IMR-90 (cell line): ENCODE results near the gene GGCT. TPM values are rescaled to one million over a fixed set of nuclear protein-coding genes. Genes with fewer than 3 reads are reported as not detected.

Source experiments
- ATAC-seq: fragments of 200-7000 bp; cut with Tn5 transposase; 2 replicates; pipeline ENCODE4 v1.9.1; 2020; ENCODE audit warnings: low read depth, mild to moderate bottlenecking, moderate library complexity
- BruUV-seq: library from RNA; stranded (reverse); fragments of 400-500 nt; replicated peaks from 2 replicates; lab custom pipeline; 2021; lab: Mats Ljungman, UMichigan
- CTCF ChIA-PET: fragments of 300-600 bp; formaldehyde crosslinking; extraction: SDS; loops from one replicate; lab custom pipeline; 2021; ENCODE audit warnings: antibody characterized with exemption; lab: Yijun Ruan, JAX
- POLR2A ChIA-PET: fragments of 300-600 bp; sonication (Branson Sonifier 250); formaldehyde crosslinking; loops from one replicate; lab custom pipeline; 2022; ENCODE audit warnings: antibody characterized with exemption; ENCODE audit not compliant: unreplicated experiment; lab: Charles Lee
- DNase-seq: peaks from one replicate; pipeline ENCODE4 v3.0.0; 2013
- H2AFZ ChIP-seq: replicated peaks from 2 replicates; pipeline ENCODE3; 2013; ENCODE audit warnings: low read length, mild to moderate bottlenecking; ENCODE audit not compliant: poor library complexity
- H2AK5ac ChIP-seq: 2 replicates; pipeline ENCODE4 v1.6.1; 2013; ENCODE audit warnings: low read depth, low read length, inconsistent platforms
- H2AK9ac ChIP-seq: replicated peaks from 2 replicates; pipeline ENCODE3; 2013; ENCODE audit warnings: mild to moderate bottlenecking, low read depth, low read length, moderate library complexity; ENCODE audit not compliant: poor library complexity
- H2BK120ac ChIP-seq: 2 replicates; pipeline ENCODE4 v1.6.1; 2013; ENCODE audit warnings: low read depth, low read length, inconsistent platforms
- H2BK15ac ChIP-seq: 3 replicates; pipeline ENCODE4 v1.6.1; 2013; ENCODE audit warnings: low read depth, low read length, inconsistent platforms
- H2BK20ac ChIP-seq: 2 replicates; pipeline ENCODE4 v1.6.1; 2013; ENCODE audit warnings: low read depth, mild to moderate bottlenecking, inconsistent platforms, low read length, moderate library complexity
- H2BK5ac ChIP-seq: 2 replicates; pipeline ENCODE4 v1.6.1; 2013; ENCODE audit warnings: mild to moderate bottlenecking, low read depth, low read length, inconsistent platforms; ENCODE audit not compliant: poor library complexity, severe bottlenecking
- H3K14ac ChIP-seq: replicated peaks from 2 replicates; pipeline ENCODE4 v1.6.1; 2013; ENCODE audit warnings: low read depth, low read length, inconsistent platforms
- H3K18ac ChIP-seq: 2 replicates; pipeline ENCODE4 v1.6.1; 2013; ENCODE audit warnings: low read depth, low read length, control low read depth
- H3K23ac ChIP-seq: 2 replicates; pipeline ENCODE4 v1.6.1; 2013; ENCODE audit warnings: low read depth, low read length, inconsistent platforms
- H3K27ac ChIP-seq: 2 replicates; pipeline ENCODE4 v1.5.1; 2013; ENCODE audit warnings: mild to moderate bottlenecking, control low read depth, low read length; ENCODE audit not compliant: insufficient read depth
- H3K27me3 ChIP-seq: 2 replicates; pipeline ENCODE4 v1.6.1; 2013; ENCODE audit warnings: low read length; ENCODE audit not compliant: control insufficient read depth, insufficient read depth
- H3K36me3 ChIP-seq: 2 replicates; pipeline ENCODE4 v1.6.1; 2013; ENCODE audit warnings: low read length, mixed read lengths; ENCODE audit not compliant: control insufficient read depth, insufficient read depth
- H3K4ac ChIP-seq: 2 replicates; pipeline ENCODE4 v1.6.1; 2013; ENCODE audit warnings: low read depth, low read length, inconsistent platforms
- H3K4me1 ChIP-seq: 2 replicates; pipeline ENCODE4 v1.6.1; 2013; ENCODE audit warnings: low read length, mixed read lengths; ENCODE audit not compliant: control insufficient read depth, insufficient read depth
- H3K4me2 ChIP-seq: 2 replicates; pipeline ENCODE4 v1.6.1; 2013; ENCODE audit warnings: low read depth, mild to moderate bottlenecking, control low read depth, low read length, moderate library complexity
- H3K4me3 ChIP-seq: 2 replicates; pipeline ENCODE4 v1.5.1; 2013; ENCODE audit warnings: low read depth, mild to moderate bottlenecking, control low read depth, low read length, moderate library complexity; ENCODE audit not compliant: insufficient read depth
- H3K56ac ChIP-seq: 2 replicates; pipeline ENCODE4 v1.6.1; 2013; ENCODE audit warnings: low read length, inconsistent platforms; ENCODE audit not compliant: insufficient read depth; ENCODE audit errors: extremely low read depth
- H3K79me1 ChIP-seq, 2 experiments: 2 replicates each; pipeline ENCODE4 v1.6.1; 2013; ENCODE audit warnings: low read length in 2 of 2, inconsistent platforms in 1 of 2, low read depth in 1 of 2
- H3K9ac ChIP-seq: 2 replicates; pipeline ENCODE4 v1.6.1; 2013; ENCODE audit warnings: low read depth, low read length, control low read depth
- H3K9me1 ChIP-seq: 2 replicates; pipeline ENCODE4 v1.6.1; 2013; ENCODE audit warnings: low read length, inconsistent platforms; ENCODE audit not compliant: insufficient read depth
- H3K9me3 ChIP-seq: 2 replicates; pipeline ENCODE4 v1.6.1; 2013; ENCODE audit warnings: low read length; ENCODE audit not compliant: control insufficient read depth, insufficient read depth
- H4K20me1 ChIP-seq: 2 replicates; pipeline ENCODE4 v1.6.1; 2013; ENCODE audit warnings: low read length, inconsistent platforms; ENCODE audit not compliant: insufficient read depth
- H4K5ac ChIP-seq: 2 replicates; pipeline ENCODE4 v1.6.1; 2013; ENCODE audit warnings: mild to moderate bottlenecking, low read depth, low read length, control low read depth
- H4K8ac ChIP-seq, 2 experiments: 2 replicates each; pipeline ENCODE4 v1.6.1; 2013; ENCODE audit warnings: low read depth in 2 of 2, low read length in 2 of 2, control low read depth in 1 of 2, inconsistent platforms in 1 of 2
- H4K91ac ChIP-seq: 2 replicates; pipeline ENCODE4 v1.6.1; 2013; ENCODE audit warnings: low read depth, low read length, inconsistent platforms; ENCODE audit not compliant: insufficient read depth
- CEBPB ChIP-seq: IDR thresholded peaks from 2 replicates; pipeline ENCODE4 v1.6.1; 2012; ENCODE audit warnings: low read depth, low read length, improper control_type of control experiment
- ELK1 ChIP-seq: fragments of 150-350 bp; IDR thresholded peaks from 2 replicates; pipeline ENCODE4 v1.6.1; 2016; ENCODE audit warnings: low read depth, mild to moderate bottlenecking, low read length, moderate library complexity, borderline replicate concordance
- FOS ChIP-seq: fragments of 150-350 bp; IDR thresholded peaks from 2 replicates; pipeline ENCODE4 v1.6.1; 2016; ENCODE audit warnings: low read depth, low read length
- MAZ ChIP-seq: IDR thresholded peaks from 2 replicates; pipeline ENCODE4 v1.6.1; 2012; ENCODE audit warnings: low read depth, mild to moderate bottlenecking, low read length, improper control_type of control experiment, moderate library complexity, borderline replicate concordance
- MXI1 ChIP-seq: IDR thresholded peaks from 2 replicates; pipeline ENCODE4 v1.6.1; 2012; ENCODE audit warnings: low read depth, mild to moderate bottlenecking, low read length, moderate library complexity, borderline replicate concordance
- NFE2L2 ChIP-seq: fragments of 150-350 bp; IDR thresholded peaks from 2 replicates; pipeline ENCODE4 v1.6.1; 2016; ENCODE audit warnings: low read depth, mild to moderate bottlenecking, low read length
- POLR2A ChIP-seq: IDR thresholded peaks from 2 replicates; pipeline ENCODE4 v1.6.1; 2012; ENCODE audit warnings: mild to moderate bottlenecking, low read depth, low read length
- RAD21 ChIP-seq: IDR thresholded peaks from 2 replicates; pipeline ENCODE4 v1.6.1; 2012; ENCODE audit warnings: low read length, improper control_type of control experiment
- RCOR1 ChIP-seq: IDR thresholded peaks from 2 replicates; pipeline ENCODE4 v1.6.1; 2012; ENCODE audit warnings: mild to moderate bottlenecking, low read length, improper control_type of control experiment; ENCODE audit not compliant: insufficient replicate concordance
- USF2 ChIP-seq: fragments of 150-350 bp; IDR thresholded peaks from 2 replicates; pipeline ENCODE4 v1.6.1; 2017; ENCODE audit warnings: mild to moderate bottlenecking, antibody characterized with exemption, low read length, low read depth
- WGBS, 2 experiments: methylation state at CpG; one replicate each; pipeline versions ENCODE4 v1.1.5 to v1.1.7; 2013; ENCODE audit warnings: missing lambda C conversion rate in 2 of 2; ENCODE audit not compliant: insufficient read length in 1 of 2; ENCODE audit errors: extremely low coverage in 2 of 2; 5-methylcytosine and 5-hydroxymethylcytosine counted together
- dilution Hi-C: fragments of 300-500 bp; cut with HindIII; formaldehyde crosslinking; loops from one replicate; pipeline ENCODE4 v1.14.3; 2018; ENCODE audit warnings: low sequenced_read_pairs; ENCODE audit not compliant: unreplicated experiment
- in situ Hi-C: fragments of 300-500 bp; cut with MboI; formaldehyde crosslinking; loops from 3 replicates; pipeline ENCODE4 v1.14.3; 2019; ENCODE audit warnings: low sequenced_read_pairs, inconsistent platforms, mixed read lengths
- intact Hi-C: fragments of 100-400 bp; cut with micrococcal nuclease; formaldehyde crosslinking; loops from 2 replicates; pipeline ENCODE4 v1.10.0; 2022
- polyA plus RNA-seq, 3 experiments: library from polyadenylated mRNA; depleted of rRNA; stranded (reverse); fragments of >200 nt; gene quantifications; 2 replicates each; pipeline ENCODE4 v1.2.3, GENCODE V29; 2012; ENCODE audit warnings: low replicate concordance in 1 of 3
- total RNA-seq: library from RNA; depleted of rRNA; stranded (reverse); fragments of >200 nt; gene quantifications from 2 replicates; pipeline ENCODE4 v1.2.3, GENCODE V29; 2012
- TF ChIP-seq, protein P1 (sequence below): conservative IDR thresholded peaks from 2 replicates; pipeline ENCODE4 v1.5.1; 2012; ENCODE audit warnings: mild to moderate bottlenecking, low read depth, low read length, improper control_type of control experiment

GGCT gene
- total and polyA plus RNA-seq, 2 of the 4 experiments (the other 2 are of a cell fraction): 12.0 to 18.6 TPM

- Histone ChIP-seq H3K4me3 (no peak overlapping the region), H3K18ac (peak overlapping the region; percentile 74; the same call in 1 of the 2 replicates), H3K27me3 (no peaks in the 10 kb centered on the region), H3K4me1 (peaks cover 34% of the 10 kb centered on the region), H2AFZ (no peak overlapping the region), H3K4me2 (no peak overlapping the region), H2BK5ac (no peak overlapping the region), H2BK120ac (no peak overlapping the region), H4K91ac (no peak overlapping the region), H4K5ac (no peak overlapping the region), H4K8ac (no peak overlapping the region), H3K56ac (no peak overlapping the region), H3K23ac (no peak overlapping the region), H3K27ac (no peak overlapping the region), H3K36me3 (no peaks in the 10 kb centered on the region), H3K4ac (no peak overlapping the region), H2AK5ac (no peak overlapping the region), H3K9ac (no peak overlapping the region), H3K14ac (no peak overlapping the region), H2BK15ac (no peak overlapping the region), H3K9me1 (peaks cover 19% of the 10 kb centered on the region), H2BK20ac (no peak overlapping the region), H4K20me1 (peaks cover 8% of the 10 kb centered on the region), H3K9me3 (no peaks in the 10 kb centered on the region), H2AK9ac (no peak overlapping the region), H3K79me1 (peaks cover 7 to 31% of the 10 kb centered on the region in 2 experiments)
- ChIA-PET POLR2A (no interaction called here), CTCF (interaction anchor here (0.8 kb wide), 1 partner anchor 96 kb away, joined by 4 read pairs; no protein-coding TSS in a partner anchor)
- intact Hi-C loops: no loop called here
- dilution Hi-C loops: no loop called here
- in situ Hi-C loops: no loop called here
- no TSS peak for BruUV-seq
- DNase-seq: no peak
- no CpG with 5 or more reads among the region's 4 CpGs for WGBS, 2 experiments
- TF ChIP-seq CEBPB (no peak), MXI1 (no peak), MAZ (no peak), POLR2A (no peak), ELK1 (no peak), USF2 (no peak), FOS (no peak), RAD21 (no peak), NFE2L2 (no peak), RCOR1 (no peak)
- TF ChIP-seq, protein P1, sequence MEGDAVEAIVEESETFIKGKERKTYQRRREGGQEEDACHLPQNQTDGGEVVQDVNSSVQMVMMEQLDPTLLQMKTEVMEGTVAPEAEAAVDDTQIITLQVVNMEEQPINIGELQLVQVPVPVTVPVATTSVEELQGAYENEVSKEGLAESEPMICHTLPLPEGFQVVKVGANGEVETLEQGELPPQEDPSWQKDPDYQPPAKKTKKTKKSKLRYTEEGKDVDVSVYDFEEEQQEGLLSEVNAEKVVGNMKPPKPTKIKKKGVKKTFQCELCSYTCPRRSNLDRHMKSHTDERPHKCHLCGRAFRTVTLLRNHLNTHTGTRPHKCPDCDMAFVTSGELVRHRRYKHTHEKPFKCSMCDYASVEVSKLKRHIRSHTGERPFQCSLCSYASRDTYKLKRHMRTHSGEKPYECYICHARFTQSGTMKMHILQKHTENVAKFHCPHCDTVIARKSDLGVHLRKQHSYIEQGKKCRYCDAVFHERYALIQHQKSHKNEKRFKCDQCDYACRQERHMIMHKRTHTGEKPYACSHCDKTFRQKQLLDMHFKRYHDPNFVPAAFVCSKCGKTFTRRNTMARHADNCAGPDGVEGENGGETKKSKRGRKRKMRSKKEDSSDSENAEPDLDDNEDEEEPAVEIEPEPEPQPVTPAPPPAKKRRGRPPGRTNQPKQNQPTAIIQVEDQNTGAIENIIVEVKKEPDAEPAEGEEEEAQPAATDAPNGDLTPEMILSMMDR: no peak
- ATAC-seq: no peak
Measured at GRCh38 chr7:30466266-30466665, 38.4 kb downstream of the GGCT start.
